Measurements from ENCODE around the gene PLCB3.

PLCB3 gene

DNA sequence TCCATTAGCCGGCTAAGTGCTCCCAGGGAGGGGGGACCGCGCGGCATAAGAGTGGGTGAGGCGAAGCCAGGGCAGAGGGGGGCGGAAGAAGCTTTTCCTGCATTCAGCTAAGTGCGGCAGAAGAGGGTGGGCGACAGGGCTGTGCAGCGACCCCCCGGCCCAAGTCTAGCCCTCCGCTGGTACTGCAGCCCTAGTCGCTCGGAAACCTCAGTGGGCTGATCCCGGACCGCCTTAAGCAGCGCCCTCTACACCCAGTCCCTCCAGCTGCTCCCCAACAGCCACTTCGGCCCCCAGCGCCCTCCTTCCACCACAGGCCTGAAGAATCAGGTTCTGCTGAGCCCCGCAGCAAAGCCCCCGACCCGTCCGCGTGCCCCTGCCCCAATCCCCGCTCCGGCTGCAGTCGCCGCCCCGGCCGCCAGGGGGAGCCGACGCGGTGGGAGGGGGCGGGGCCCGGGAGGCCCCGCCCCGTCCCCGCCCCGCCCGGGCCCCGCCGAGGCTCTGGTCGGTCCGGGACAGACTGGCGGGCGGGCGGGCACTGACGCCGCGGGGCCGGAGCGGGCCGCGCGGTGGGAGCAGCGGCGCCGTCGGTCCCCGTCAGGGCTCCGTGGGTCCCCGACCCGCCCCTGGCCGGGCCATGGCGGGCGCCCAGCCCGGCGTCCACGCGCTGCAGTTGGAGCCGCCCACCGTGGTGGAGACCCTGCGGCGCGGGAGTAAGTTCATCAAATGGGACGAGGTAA lies at the start of gene PLCB3:
Gene PLCB3, plus strand, starts transcription at position 515 of the 737 bp plus-strand sequence. Its CDS starts 120 bp downstream, at position 635.
- peak in 1 of 3 donors; percentile 54 for DNase-seq (ENCODE audit: low read depth in 3 of 3)

DNA sequence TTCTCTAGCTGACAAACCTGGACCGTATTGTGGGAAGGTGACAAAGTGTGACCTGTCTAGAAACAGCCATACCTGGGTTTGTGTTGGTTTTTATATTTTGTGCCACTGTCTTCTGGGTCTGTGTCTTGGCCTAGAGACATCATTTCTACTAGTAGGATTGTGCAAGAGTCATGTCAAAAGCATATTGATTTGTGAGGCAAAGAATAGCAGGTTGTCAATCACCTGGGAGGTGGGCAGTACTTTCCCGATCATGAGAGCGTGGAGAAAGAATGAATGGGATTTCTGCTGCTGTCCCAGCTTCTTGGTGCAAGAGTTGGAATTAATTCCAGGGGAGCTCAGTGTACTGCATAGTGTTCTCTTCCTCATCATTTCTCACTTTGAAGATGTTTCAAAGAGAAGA lies 49.8 kb upstream of the PLCB3 start:
- no peak for DNase-seq (ENCODE audit: low read depth in 3 of 3)

DNA sequence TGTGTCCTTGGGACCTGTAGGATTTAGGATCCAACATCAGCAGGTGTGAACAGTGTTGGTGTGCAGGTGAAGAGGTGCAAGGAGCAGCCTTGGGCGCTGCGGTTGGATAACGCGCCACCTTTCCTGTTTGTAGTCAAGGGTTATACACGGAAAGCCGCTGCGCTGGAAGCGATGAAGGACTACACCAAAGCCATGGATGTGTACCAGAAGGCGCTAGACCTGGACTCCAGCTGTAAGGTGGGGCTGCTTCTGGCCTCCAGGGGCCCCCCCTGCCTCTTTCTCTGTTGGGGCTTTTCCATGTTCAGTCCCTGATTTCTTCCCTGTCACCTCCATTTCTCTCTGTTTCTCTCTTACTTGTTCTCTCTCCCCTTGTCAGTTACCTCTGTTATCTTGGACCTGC lies 48.3 kb upstream of the PLCB3 start:
- no peak for DNase-seq (ENCODE audit: low read depth in 3 of 3)

DNA sequence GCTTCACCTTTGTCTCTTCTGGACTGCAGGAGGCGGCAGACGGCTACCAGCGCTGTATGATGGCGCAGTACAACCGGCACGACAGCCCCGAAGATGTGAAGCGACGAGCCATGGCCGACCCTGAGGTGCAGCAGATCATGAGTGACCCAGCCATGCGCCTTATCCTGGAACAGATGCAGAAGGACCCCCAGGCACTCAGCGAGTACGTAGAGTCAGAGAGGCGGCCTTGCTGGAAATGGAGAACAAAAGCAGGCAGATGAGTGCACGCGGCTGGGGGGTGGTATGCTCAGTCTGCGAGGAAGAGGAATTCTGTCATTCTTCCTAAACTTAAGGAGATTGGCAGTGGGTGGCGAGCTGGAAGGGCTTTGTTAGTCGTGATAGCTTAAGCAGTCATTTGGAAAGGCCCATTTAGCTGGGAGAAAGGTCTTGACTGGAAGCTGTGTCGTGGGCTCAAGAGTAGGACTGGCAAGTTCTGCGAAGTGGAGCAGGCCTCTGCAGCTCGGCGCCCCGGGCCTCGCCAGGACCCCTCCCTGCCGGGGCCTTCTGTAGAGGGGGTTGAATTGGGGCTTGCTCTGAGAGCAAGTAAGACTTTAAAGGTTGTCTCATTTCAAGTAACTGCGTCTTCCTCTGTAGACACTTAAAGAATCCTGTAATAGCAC lies 47.8 kb upstream of the PLCB3 start:
- no peak for DNase-seq (ENCODE audit: low read depth in 3 of 3)

DNA sequence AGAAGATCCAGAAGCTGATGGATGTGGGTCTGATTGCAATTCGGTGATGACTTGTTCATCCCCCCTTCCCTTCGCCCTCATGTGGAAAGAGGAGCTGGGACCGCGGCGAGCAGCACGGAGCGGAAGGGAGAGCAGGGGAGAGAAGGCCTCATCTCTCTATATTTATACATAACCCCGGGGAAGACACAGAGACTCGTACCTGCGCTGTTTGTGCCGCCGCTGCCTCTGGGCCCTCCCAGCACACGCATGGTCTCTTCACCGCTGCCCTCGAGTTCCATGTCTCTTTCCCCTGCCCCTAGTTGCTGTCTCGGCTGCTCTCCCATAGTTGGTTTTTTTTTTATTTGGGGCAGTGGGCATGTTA lies 47.3 kb upstream of the PLCB3 start:
- no peak for DNase-seq (ENCODE audit: low read depth in 3 of 3)

DNA sequence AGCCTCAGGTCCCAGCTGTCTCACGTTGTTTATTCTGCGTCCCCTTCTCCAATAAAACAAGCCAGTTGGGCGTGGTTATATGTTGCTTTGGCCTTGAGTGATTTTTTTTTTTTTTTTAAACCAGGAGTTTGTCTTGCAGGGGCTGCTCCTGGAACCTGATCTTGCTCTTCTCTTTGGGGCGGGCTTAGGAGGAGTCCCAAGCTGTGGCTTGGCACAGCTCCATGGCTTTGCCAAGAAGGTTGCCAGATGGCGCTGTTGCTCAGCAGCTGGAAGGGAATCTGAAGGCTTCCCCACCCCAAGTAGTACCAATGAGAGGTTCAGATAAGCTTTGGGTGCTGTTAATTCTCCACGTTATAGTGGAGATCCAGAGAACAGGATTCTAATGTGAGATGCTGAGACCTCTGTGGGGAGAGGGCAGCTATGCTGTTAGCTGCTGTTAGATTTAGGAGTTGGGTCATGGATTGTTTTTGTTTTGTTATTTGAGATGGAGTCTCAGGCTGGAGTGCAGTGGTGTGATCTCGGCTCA lies 46.8 kb upstream of the PLCB3 start:
- no peak for DNase-seq (ENCODE audit: low read depth in 3 of 3)

DNA sequence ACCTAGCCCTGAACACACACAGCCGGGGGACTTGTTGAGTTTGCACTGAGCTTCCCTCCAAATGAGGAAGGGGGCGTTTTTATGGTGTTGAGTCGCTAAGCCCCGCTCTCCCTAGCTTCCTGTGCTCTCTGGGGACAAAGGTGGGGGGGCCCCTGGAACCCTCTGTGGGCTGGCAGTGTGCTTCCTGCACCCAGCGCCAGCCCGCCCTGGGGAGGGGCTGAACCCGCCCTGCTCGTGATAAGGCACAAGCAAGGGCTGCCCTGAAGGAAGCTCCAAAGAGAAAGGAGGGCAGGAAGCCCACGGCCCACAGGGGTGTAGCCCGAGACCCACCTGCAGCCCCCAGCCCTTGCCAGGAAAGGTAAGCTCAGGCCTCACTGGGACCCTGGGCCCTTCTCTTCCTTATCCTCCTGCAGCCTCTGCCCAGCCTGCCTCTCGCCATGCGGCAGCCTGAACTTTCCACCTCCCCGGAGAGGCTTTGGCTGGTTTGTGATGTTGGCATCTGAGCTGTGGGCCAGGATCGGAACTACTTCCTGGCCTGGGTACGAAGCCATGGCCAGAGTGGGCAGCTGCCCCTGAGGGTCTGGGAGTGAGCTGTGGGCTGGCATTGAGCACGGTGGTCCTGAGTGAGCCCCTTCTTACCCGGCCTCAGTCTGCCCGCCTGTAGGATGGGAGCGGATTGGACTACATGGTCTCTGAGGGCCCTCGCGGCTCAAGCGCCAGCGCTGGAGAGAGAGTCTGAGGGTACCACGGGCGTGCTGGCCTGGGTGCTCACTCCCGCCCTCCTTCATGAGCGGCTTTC lies 44.7 kb upstream of the PLCB3 start, which contains the start of gene FERMT3:
Gene FERMT3, plus strand, starts transcription at position 265 of the 799 bp plus-strand sequence. CDS start 644 bp downstream, outside the sequence.
- peak in 2 of 3 donors; percentile 67 to 70 for DNase-seq (ENCODE audit: low read depth in 3 of 3)

DNA sequence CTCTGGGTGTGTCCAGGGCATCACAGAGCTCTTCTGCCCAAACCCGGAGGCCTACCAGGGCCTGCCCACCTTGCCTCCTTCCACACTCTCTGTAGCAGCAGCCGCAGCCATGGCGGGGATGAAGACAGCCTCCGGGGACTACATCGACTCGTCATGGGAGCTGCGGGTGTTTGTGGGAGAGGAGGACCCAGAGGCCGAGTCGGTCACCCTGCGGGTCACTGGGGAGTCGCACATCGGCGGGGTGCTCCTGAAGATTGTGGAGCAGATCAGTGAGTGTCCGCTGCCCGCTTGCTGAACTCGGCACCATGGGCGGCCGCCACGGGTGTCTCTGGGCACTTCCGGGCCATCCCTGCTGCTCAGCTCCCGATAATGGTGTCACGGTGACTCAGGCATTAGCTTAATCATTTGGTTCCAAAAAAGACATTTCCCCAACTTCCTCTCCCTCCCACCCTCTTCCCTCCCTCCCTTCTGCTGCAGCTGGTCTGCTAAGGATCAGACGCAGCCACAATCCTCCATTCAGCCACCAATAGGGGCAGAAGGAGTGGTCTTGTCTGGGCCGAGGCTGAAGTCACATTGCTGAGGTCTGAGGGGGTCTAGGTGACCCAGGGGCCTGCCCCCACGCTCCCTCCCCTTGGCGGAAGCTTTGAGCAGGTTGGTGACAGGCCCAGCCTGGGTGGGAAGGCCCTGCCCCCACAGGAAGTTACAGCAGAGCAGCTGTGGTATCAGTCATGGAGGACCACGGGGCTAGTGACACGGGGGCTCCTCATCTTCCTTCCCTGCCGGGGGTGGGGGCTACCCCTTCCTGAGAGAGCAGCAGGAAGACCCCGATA lies 43.9 kb upstream of the PLCB3 start:
- DNase-seq (ENCODE audit: low read depth in 3 of 3), result peak in 2 of 3 donors; percentile 77 to 79

DNA sequence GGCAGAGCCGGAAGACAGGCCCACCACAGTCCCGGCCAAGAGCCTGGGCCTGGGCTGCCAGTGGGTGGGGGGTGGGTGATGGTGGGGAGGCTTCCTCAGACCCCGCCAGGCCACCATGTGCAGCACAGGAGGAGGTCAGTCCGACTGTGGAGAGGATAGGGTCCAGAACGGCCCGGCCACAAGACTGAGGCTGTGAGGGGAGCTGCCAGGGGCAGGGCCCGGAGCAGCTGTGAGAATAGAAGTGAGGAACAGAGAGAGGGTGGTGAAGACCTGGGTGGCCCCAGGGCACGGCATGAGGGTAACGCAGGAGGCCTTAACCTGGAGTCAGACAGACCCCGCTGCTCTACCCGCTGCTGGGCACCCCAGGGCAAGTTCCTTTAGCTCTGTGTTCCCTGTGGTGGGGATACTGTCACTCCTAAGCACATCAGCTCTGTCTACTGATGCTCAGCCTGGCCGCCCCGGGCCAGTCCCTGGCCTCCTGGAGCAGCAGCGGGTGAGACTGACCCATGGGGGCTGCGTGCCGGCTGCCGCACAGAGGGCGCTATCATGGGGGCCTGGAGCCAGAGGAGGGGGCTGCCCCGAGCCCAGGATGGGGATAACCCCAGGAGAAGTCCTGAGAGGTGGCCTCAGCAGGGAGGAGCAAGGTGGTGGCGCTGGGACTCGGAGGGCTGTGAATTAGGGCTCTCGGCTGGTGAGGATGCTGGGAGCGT lies 43.1 kb upstream of the PLCB3 start:
- no peak for DNase-seq (ENCODE audit: low read depth in 3 of 3)

DNA sequence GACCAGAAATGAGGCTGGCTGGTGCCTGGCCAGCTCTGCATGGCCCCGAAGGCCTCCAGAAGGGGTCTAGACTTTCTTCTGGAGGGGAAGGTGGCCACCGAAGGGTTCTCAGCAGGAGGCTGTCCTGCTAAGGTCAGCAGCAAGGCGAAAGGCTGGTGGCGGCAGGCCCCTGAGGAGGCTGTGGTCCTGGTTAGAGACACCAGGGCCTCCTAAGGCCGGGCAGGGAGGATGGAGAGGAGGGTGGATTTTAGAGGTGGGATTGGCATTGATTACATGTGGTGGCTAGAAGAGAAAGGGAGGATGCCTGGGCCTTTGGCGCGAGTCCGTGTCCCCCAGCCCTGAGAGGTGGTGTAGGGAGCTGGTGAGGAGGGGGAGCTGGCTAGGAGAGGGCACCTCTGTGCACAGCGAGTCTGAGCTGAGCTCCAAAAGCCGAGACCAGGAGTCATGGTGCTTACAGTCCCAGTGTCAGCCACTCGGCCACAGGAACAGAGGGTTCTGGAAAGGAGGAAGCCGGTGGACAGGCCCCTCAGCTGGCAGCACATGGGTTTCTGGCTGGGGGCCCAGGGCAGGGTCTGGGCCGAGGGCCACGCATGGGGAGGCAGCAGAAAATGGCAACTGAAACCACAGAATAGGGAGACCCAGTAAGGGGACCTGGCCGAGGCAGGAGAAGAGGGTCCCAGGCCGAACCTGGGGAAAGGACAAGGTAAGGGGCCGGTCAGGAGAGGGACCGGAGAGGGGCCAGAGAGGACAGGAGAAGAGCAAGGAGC lies 42.4 kb upstream of the PLCB3 start:
- no peak for DNase-seq (ENCODE audit: low read depth in 3 of 3)

DNA sequence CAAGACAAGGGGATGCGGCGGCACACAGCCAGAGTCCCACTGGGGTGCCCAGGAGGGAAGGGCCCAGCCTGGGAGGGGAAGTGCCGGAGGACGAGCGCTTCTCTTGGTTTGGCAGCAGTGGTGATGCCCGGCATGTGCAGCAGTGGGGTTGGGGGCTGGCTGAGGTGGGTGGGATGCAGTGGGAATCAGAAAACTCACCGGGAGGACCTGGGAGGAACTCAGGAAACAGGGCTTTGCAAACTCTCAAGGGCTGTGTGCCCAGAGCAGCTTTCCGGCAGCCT lies 41.8 kb upstream of the PLCB3 start:
- no peak for DNase-seq (ENCODE audit: low read depth in 3 of 3)

DNA sequence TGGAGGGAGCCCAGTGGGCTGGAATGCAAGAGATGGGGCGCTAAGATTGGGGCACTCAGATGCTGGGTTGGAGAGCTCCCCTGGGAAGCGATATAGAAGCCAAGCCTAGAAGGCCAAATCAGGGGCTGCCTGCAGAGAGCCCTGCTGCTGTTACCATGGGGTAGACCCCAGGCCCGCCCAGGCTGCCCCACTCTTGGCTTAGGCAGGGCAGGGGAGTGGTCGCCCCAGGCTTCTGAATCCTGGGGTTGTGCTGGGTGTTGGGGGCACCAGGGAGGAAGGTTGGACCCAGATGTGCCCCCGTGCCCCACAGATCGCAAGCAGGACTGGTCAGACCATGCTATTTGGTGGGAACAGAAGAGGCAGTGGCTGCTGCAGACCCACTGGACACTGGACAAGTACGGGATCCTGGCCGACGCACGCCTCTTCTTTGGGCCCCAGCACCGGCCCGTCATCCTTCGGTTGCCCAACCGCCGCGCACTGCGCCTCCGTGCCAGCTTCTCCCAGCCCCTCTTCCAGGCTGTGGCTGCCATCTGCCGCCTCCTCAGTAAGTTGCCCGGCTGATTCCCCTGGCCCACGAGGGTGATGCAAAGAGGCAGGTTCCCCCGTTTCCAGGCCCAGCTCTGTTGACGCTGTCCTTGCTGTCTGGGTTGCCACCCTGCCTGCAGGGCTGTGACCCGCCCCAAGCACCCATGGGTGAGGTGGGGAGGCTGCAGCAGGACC lies 40.9 kb upstream of the PLCB3 start:
- no peak for DNase-seq (ENCODE audit: low read depth in 3 of 3)

DNA sequence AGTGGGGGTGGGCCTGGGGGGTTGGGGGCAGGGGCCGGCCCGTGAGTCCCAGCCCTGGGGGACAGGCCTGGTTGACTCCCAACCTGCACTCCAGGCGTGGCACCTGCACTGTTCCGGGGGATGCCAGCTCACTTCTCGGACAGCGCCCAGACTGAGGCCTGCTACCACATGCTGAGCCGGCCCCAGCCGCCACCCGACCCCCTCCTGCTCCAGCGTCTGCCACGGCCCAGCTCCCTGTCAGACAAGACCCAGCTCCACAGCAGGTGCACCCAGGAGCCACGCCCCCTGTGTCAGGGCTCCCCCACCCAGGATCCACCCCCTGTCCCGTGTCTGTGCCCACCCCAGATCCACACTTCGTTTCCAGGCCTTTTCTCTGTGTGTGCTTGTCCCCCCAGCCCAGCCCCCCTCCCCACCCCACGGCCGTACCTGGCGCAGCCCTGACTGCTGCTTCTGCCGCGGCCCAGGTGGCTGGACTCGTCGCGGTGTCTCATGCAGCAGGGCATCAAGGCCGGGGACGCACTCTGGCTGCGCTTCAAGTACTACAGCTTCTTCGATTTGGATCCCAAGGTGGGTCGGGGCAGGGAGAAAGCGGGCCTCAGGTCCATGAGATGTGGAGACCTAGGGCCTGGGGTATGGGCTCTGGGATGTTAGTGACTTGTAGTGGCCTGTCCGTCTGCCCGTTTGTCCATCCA lies 40.0 kb upstream of the PLCB3 start:
- DNase-seq (ENCODE audit: low read depth in 3 of 3), result no peak

DNA sequence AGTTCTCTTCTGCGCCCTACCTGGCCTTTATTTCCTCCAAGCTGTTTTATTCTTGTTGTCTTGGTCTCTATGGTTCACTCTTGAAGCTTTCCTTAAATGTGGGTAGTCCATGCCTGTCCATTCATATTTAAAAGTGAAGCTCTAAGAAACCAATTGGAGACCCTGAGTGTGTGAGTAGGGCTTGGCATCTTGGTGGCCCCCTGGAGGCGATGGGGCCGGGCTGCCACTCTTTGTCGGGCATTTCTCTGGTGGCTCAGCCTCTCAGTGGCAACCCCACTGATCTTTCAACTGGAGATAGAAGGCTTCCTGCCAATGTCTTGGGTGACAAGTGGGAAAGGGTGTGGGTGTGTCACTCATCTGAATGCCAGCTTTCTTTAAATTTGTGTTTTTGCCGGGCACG lies 34.5 kb upstream of the PLCB3 start:
- no peak for DNase-seq (ENCODE audit: low read depth in 3 of 3)

DNA sequence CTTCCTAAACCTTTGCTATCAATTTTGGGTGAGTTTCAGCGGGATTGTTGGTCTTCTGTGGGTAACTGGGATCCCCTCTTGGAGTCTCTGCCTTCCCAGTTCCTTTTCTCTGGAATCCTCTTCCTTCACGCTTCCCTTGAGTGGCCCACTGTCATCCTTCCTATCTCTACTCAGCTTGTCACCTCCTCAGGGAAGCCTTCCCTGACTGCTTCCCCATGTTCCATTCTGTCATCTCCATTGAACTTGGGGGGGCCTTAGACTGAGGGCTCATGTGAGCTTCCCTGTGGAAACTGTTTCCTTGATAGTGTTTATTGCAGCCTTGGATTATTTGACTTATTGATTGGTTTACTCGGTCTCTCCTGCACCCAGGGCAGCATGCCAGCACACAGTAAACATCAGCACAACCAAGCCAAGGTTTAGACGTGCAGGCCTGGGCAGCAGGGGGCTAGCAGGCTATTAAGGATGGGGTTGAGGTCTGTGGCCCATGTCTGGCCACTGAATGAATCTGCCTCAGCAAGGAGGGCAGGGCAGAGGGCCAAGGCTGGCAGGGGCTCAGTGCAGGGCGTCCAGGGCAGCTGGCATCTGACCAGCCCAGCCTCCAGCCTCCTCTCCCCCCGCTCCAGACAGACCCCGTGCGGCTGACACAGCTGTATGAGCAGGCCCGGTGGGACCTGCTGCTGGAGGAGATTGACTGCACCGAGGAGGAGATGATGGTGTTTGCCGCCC lies 32.5 kb upstream of the PLCB3 start:
- DNase-seq (ENCODE audit: low read depth in 3 of 3), result no peak

DNA sequence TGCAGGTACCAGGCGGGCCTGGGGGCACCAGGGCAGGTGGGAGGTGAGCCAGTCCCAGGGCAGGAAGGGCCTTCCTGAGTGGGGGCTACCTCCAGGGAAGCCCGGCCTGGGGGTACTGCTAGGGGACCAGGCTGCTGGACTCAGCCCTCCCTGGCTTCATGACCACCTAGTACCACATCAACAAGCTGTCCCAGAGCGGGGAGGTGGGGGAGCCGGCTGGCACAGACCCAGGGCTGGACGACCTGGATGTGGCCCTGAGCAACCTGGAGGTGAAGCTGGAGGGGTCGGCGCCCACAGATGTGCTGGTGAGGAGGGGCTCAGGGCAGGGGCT lies 32.0 kb upstream of the PLCB3 start:
- DNase-seq (ENCODE audit: low read depth in 3 of 3), result no peak

DNA sequence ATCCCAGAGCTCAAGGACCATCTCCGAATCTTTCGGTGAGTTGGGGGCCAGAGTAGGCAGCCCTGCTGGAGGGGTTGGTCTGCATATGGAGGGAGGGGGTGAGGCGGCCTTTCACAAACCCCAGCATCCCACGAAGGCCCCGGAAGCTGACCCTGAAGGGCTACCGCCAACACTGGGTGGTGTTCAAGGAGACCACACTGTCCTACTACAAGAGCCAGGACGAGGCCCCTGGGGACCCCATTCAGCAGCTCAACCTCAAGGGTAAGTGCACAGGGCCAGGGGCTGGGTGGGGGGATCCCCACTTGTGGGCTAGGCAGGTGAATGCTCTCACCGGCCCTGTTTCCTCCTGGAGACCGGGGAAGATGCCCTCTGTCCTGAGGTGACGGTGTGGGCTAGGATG lies 31.6 kb upstream of the PLCB3 start:
- DNase-seq (ENCODE audit: low read depth in 3 of 3), result no peak

DNA sequence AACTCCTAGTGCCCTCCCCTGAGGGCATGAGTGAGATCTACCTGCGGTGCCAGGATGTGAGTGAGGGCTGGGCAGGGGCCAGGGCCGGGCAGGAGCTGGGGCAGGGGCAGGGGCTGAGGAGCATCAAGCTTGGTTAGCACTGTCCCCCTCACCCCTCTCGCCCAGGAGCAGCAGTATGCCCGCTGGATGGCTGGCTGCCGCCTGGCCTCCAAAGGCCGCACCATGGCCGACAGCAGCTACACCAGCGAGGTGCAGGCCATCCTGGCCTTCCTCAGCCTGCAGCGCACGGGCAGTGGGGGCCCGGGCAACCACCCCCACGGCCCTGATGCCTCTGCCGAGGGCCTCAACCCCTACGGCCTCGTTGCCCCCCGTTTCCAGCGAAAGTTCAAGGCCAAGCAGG lies 31.1 kb upstream of the PLCB3 start:
- no peak for DNase-seq (ENCODE audit: low read depth in 3 of 3)

DNA sequence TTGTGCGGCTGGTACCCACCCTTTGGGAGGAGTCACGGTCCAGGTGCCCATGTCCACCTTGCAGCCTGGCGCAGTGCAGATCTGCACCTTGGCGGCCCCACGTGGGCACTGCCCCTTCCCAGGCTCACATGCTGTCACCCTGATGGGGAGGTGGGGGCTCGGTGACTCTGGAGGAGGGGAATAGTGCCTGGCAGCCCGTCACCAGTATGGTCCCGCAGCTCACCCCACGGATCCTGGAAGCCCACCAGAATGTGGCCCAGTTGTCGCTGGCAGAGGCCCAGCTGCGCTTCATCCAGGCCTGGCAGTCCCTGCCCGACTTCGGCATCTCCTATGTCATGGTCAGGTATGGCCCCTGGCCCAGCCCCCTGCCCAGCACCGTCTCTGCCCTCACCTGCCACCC lies 30.5 kb upstream of the PLCB3 start:
- DNase-seq (ENCODE audit: low read depth in 3 of 3), result no peak

Data from stimulated activated CD4-positive, alpha-beta T cell treated with anti-CD3 and anti-CD28 coated beads, TNF-alpha, amount 100 ng/mL, for 48 hours (primary cell).